Measurements from ENCODE around the gene PNPT1.
"Not testable (repeated sequence)": the region's sequence is repeated elsewhere in the genome, so short reads cannot be mapped to it uniquely, and the experiment has no call there.

PNPT1 gene

GRCh38 chr2:55653255-55653654, 40.4 kb downstream of the PNPT1 start:
- no peak for DNase-seq

- no peak for DNase-seq
Measured at GRCh38 chr2:55649211-55649610, 44.4 kb downstream of the PNPT1 start.

- DNase-seq, result no peak
Measured at GRCh38 chr2:55636831-55637230, 56.8 kb downstream of the PNPT1 start.

GRCh38 chr2:55628931-55629330, 64.7 kb downstream of the PNPT1 start:
- DNase-seq, result no peak

- no peak for DNase-seq
Measured at GRCh38 chr2:55627915-55628314, 65.7 kb downstream of the PNPT1 start.

GRCh38 chr2:55621802-55622201, 71.8 kb downstream of the PNPT1 start:
- no peak for DNase-seq

GRCh38 chr2:55620123-55620779, 73.4 kb downstream of the PNPT1 start:
- DNase-seq, result no peak

GRCh38 chr2:55618275-55619055, 75.2 kb downstream of the PNPT1 start:
- DNase-seq, result peak; percentile 10

- DNase-seq, result no peak
Measured at GRCh38 chr2:55618025-55618274, 75.7 kb downstream of the PNPT1 start.

GRCh38 chr2:55617175-55618024, 76.2 kb downstream of the PNPT1 start, which contains the start of gene PPP4R3B:
Gene PPP4R3B (minus strand): TSS chr2:55617622. CDS start chr2:55617285, 337 bp downstream.
- DNase-seq, result peak; percentile 96

GRCh38 chr2:55616551-55617174, 77.0 kb downstream of the PNPT1 start:
- peak; percentile 35 for DNase-seq

- DNase-seq, result no peak
Measured at GRCh38 chr2:55611997-55612396, 81.6 kb downstream of the PNPT1 start.

- no peak for DNase-seq
Measured at GRCh38 chr2:55610954-55611743, 82.5 kb downstream of the PNPT1 start.

GRCh38 chr2:55609938-55610578, 83.6 kb downstream of the PNPT1 start:
- DNase-seq, result no peak

- no peak for DNase-seq
Measured at GRCh38 chr2:55609193-55609794, 84.3 kb downstream of the PNPT1 start.

- DNase-seq, result no peak
Measured at GRCh38 chr2:55607717-55608116, 85.9 kb downstream of the PNPT1 start.

- DNase-seq, result no peak
Measured at GRCh38 chr2:55604027-55604565, 89.5 kb downstream of the PNPT1 start.

- no peak for DNase-seq
Measured at GRCh38 chr2:55601849-55602248, 91.8 kb downstream of the PNPT1 start.

- no peak for DNase-seq
Measured at GRCh38 chr2:55598056-55598795, 95.4 kb downstream of the PNPT1 start.

GRCh38 chr2:55596795-55597194, 96.8 kb downstream of the PNPT1 start:
- DNase-seq, result not testable (repeated sequence)

All from NCI-H187 treated with DMSO at 0.1 percent for 48 hours (cell line).